H1 (cell line): ENCODE data around the gene SMG1. TPM values are rescaled to one million over a fixed set of nuclear protein-coding genes. Genes with fewer than 3 reads are reported as not detected.

ENCODE experiments used
- GABPA ChIP-seq: IDR thresholded peaks from 2 replicates; pipeline ENCODE4 v1.6.1; 2011; ENCODE audit warnings: mild to moderate bottlenecking, low read length, moderate library complexity, borderline replicate concordance; ENCODE audit not compliant: insufficient read depth
- KDM5A ChIP-seq: fragments of 200-600 bp; IDR thresholded peaks from 2 replicates; pipeline ENCODE4 v1.7.1; 2012; ENCODE audit warnings: mild to moderate bottlenecking, low read length, inconsistent platforms, mixed read lengths
- RAD21 ChIP-seq, 2 experiments: IDR thresholded peaks in 1 of 2; conservative IDR thresholded peaks in 1 of 2; 2 replicates each; pipeline ENCODE4 v1.6.1; 2011; ENCODE audit warnings: low read depth in 2 of 2, low read length in 2 of 2, improper control_type of control experiment in 1 of 2, inconsistent platforms in 1 of 2, mild to moderate bottlenecking in 1 of 2, moderate library complexity in 1 of 2
- RFX5 ChIP-seq: IDR thresholded peaks from 2 replicates; pipeline ENCODE4 v1.6.1; 2011; ENCODE audit warnings: low read depth, low read length, improper control_type of control experiment, borderline replicate concordance
- SIN3A ChIP-seq, 2 experiments: IDR thresholded peaks in 1 of 2; conservative IDR thresholded peaks in 1 of 2; 2 replicates each; pipeline ENCODE4 v1.6.1; 2011 to 2012; ENCODE audit warnings: low read length in 2 of 2, improper control_type of control experiment in 1 of 2, low read depth in 1 of 2, mild to moderate bottlenecking in 1 of 2
- SUZ12 ChIP-seq: fragments of 200-600 bp; sonication (generic); IDR thresholded peaks from 2 replicates; pipeline ENCODE4 v1.6.1; 2012; ENCODE audit warnings: mild to moderate bottlenecking, inconsistent platforms, low read length, moderate library complexity, mixed read lengths
- polyA plus RNA-seq, 7 experiments: library from polyadenylated mRNA; depleted of rRNA in 3 of 7; stranded (reverse) in 5 of 7; unstranded in 2 of 7; fragments of >200 nt in 5 of 7; fragments of 200-250 nt in 2 of 7; gene quantifications; 1 replicate in 5 of 7; 2 replicates in 1 of 7; 4 replicates in 1 of 7; pipeline versions ENCODE4 v1.2.1 to v1.2.3, GENCODE V29; 2011 to 2013; ENCODE audit warnings: missing spikeins in 2 of 7, mixed read lengths in 2 of 7
- total RNA-seq: library from RNA; stranded (reverse); fragmentation: NEBNext Ultra II Directional; extraction: Animal tissue kit (Norgen Biotek cat#: 25700); gene quantifications from 2 replicates; pipeline ENCODE4 v1.2.1, GENCODE V29; 2021

Gene SMG1
- total and polyA plus RNA-seq, 2 of the 8 experiments (the other 6 are each of a cell fraction or from before 2014, with no cell fraction given), result 14.9 to 90.6 TPM

DNA sequence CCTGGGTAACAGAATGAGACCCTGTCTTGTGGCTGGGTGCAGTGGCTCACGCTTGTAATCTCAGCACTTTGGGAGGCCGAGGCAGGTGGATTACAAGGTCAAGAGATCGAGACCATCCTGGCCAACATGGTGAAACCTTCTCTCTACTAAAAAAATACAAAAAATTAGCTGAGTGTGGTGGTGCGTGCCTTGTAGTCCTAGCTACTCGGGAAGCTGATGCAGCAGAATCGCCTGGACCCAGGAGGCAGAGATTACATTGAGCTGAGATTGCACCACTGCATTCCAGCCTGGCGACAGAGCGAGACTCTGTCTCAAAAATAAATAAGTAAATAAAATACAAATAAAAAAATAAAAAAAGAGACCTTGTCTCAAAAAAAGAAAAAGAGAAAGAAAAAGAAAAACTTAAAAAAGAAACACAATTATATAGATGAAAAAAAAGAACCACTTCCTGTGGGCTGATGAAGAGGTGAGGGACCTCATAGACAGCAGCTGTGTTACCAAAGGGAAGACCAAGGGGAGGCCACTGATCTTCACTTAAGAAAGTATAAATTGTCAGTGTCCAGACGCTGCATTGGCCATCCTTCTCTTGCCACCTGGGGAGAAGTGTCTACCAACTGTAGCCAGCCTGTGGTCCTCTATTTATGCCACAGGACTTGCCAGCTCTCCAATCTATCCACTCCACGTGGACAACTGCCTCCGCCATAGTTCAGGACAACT lies 24.4 kb upstream of the SMG1 start (continued):
- TF ChIP-seq SIN3A (conservative IDR thresholded peaks at IDR 0.05 in 1 of 2, IDR thresholded peaks at IDR 0.05 in 1 of 2; ENCODE audit: low read depth in 1 of 2, low read length in 2 of 2) (no peak), RFX5 (no peak), RAD21 (IDR thresholded peaks at IDR 0.05 in 1 of 2, conservative IDR thresholded peaks at IDR 0.05 in 1 of 2; ENCODE audit: low read depth in 2 of 2, low read length in 2 of 2) (no peak), KDM5A (no peak), SUZ12 (no peak), GABPA (no peak)
